ENCODE results near the gene LMF1. TPM values are rescaled to one million over a fixed set of nuclear protein-coding genes. Genes with fewer than 3 reads are reported as not detected.

Gene LMF1
- polyA plus RNA-seq, 3 donors, result 5.9 to 14.7 (median 10.6) TPM

- no peak overlapping the region for H2AFZ ChIP-seq (ENCODE audit: insufficient read depth, low read depth, low read length, poor library complexity, severe bottlenecking)
- no peaks in the 10 kb centered on the region for H4K20me1 ChIP-seq (ENCODE audit: insufficient read depth, low read length)
- no peaks in the 10 kb centered on the region for H3K4me1 Mint-ChIP-seq
- H3K27me3 Mint-ChIP-seq (ENCODE audit: low read depth in 3 of 3), result peaks cover 1 to 4% (median 1%) of the 10 kb centered on the region in 3 donors
- H3K4me1 ChIP-seq (ENCODE audit: control insufficient read depth in 1 of 2, insufficient read depth in 2 of 2, low read length in 2 of 2), result no peaks in the 10 kb centered on the region
- H3K4me2 ChIP-seq (replicated peaks; ENCODE audit: extremely low read depth, low read length, poor library complexity, severe bottlenecking), result no peak overlapping the region
- no peak overlapping the region for H3K4me3 ChIP-seq (replicated peaks in 1 of 3; ENCODE audit: low read depth in 2 of 3, low read length in 3 of 3)
- no peaks in the 10 kb centered on the region for H3K27me3 ChIP-seq (ENCODE audit: control insufficient read depth in 2 of 2, insufficient read depth in 2 of 2, low read length in 2 of 2)
- no peak overlapping the region for H3K9ac ChIP-seq (ENCODE audit: insufficient read depth, low read length, poor library complexity, severe bottlenecking)
- peaks cover 77 to 99% of the 10 kb centered on the region in 2 donors for H3K9me3 ChIP-seq (replicated peaks in 1 of 2; ENCODE audit: control insufficient read depth in 1 of 2, insufficient read depth in 1 of 2, low read length in 2 of 2)
- WGBS (ENCODE audit: insufficient coverage), result 97% methylated on average over 10 of the region's 11 CpGs
- peaks cover 55 to 85% (median 66%) of the 10 kb centered on the region in 7 donors for H3K9me3 Mint-ChIP-seq
- H3K79me2 ChIP-seq (ENCODE audit: insufficient read depth, low read length), result no peaks in the 10 kb centered on the region
- H3K4me3 Mint-ChIP-seq, result no peak overlapping the region
- H3K36me3 Mint-ChIP-seq, result no peaks in the 10 kb centered on the region
- intact Hi-C loops (cut with micrococcal nuclease), result no loop called here
- no peak for DNase-seq
- TF ChIP-seq CTCF (IDR thresholded peaks at IDR 0.05), result no peak
- no peak overlapping the region for H3K27ac Mint-ChIP-seq
- no peak overlapping the region for H3K27ac ChIP-seq (ENCODE audit: low read depth in 1 of 2, low read length in 2 of 2)
- H3K36me3 ChIP-seq (replicated peaks in 1 of 2; ENCODE audit: control insufficient read depth in 1 of 2, insufficient read depth in 2 of 2, low read length in 2 of 2), result no peaks in the 10 kb centered on the region
Observed at GRCh38 chr16:851209-851810, 119.5 kb downstream of the LMF1 start.

- WGBS (ENCODE audit: insufficient coverage), result 94% methylated on average over 28 of the region's 31 CpGs
- H3K4me1 ChIP-seq (ENCODE audit: control insufficient read depth in 1 of 2, insufficient read depth in 2 of 2, low read length in 2 of 2), result no peaks in the 10 kb centered on the region
- H3K9me3 ChIP-seq (replicated peaks in 1 of 2; ENCODE audit: control insufficient read depth in 1 of 2, insufficient read depth in 1 of 2, low read length in 2 of 2), result peaks cover 71 to 94% of the 10 kb centered on the region in 2 donors
- Mint-ChIP-seq H3K4me3 (no peak overlapping the region), H3K27me3 (ENCODE audit: low read depth in 3 of 3) (peaks cover 1 to 4% (median 1%) of the 10 kb centered on the region in 3 donors), H3K9me3 (peaks cover 49 to 84% (median 67%) of the 10 kb centered on the region in 7 donors), H3K36me3 (no peaks in the 10 kb centered on the region), H3K4me1 (no peaks in the 10 kb centered on the region), H3K27ac (no peak overlapping the region)
- H3K79me2 ChIP-seq (ENCODE audit: insufficient read depth, low read length), result no peaks in the 10 kb centered on the region
- intact Hi-C loops (cut with micrococcal nuclease), result no loop called here
- DNase-seq, result no peak
- TF ChIP-seq CTCF (IDR thresholded peaks at IDR 0.05), result no peak
- H3K27ac ChIP-seq (ENCODE audit: low read depth in 1 of 2, low read length in 2 of 2), result no peak overlapping the region
- H3K4me2 ChIP-seq (replicated peaks; ENCODE audit: extremely low read depth, low read length, poor library complexity, severe bottlenecking), result no peak overlapping the region
- H3K9ac ChIP-seq (ENCODE audit: insufficient read depth, low read length, poor library complexity, severe bottlenecking), result no peak overlapping the region
- H3K36me3 ChIP-seq (replicated peaks in 1 of 2; ENCODE audit: control insufficient read depth in 1 of 2, insufficient read depth in 2 of 2, low read length in 2 of 2), result no peaks in the 10 kb centered on the region
- no peaks in the 10 kb centered on the region for H3K27me3 ChIP-seq (ENCODE audit: control insufficient read depth in 2 of 2, insufficient read depth in 2 of 2, low read length in 2 of 2)
- H4K20me1 ChIP-seq (ENCODE audit: insufficient read depth, low read length), result no peaks in the 10 kb centered on the region
- no peak overlapping the region for H2AFZ ChIP-seq (ENCODE audit: insufficient read depth, low read depth, low read length, poor library complexity, severe bottlenecking)
- H3K4me3 ChIP-seq (replicated peaks in 1 of 3; ENCODE audit: low read depth in 2 of 3, low read length in 3 of 3), result no peak overlapping the region
Observed at GRCh38 chr16:850668-851067, 120.1 kb downstream of the LMF1 start.

All from CD14-positive monocyte (primary cell).